HEK293 (cell line): ENCODE data around the gene MYH13.

Experiments used
- CTCF ChIA-PET: fragments of 350-600 bp; formaldehyde crosslinking; extraction: SDS; loops from one replicate; lab custom pipeline; 2021; ENCODE audit warnings: antibody characterized with exemption; lab: Yijun Ruan, JAX
- POLR2A ChIA-PET: fragments of 300-600 bp; formaldehyde crosslinking; extraction: SDS; loops from one replicate; lab custom pipeline; 2020; ENCODE audit warnings: antibody characterized with exemption, inconsistent platforms; lab: Yijun Ruan, JAX
- H3K27ac ChIP-seq: fragments of 200-500 bp; sonication (Bioruptor generic); 2 replicates; pipeline ENCODE4 v1.5.1; 2014; ENCODE audit warnings: low read depth, low read length, control low read depth, inconsistent platforms; ENCODE audit errors: extremely low read depth
- H3K36me3 ChIP-seq, 2 experiments: fragments of 200-500 bp in 1 of 2; sonication (Bioruptor generic) in 1 of 2; 1 replicate in 1 of 2; 2 replicates in 1 of 2; pipeline ENCODE4 v1.5.1; 2014 to 2017; ENCODE audit warnings: inconsistent platforms in 2 of 2, low read length in 2 of 2; ENCODE audit not compliant: control insufficient read depth in 2 of 2, insufficient read depth in 1 of 2
- H3K4me1 ChIP-seq: fragments of 200-500 bp; sonication (Bioruptor generic); 2 replicates; pipeline ENCODE4 v1.5.1; 2014; ENCODE audit warnings: mild to moderate bottlenecking, low read length, inconsistent platforms; ENCODE audit not compliant: control insufficient read depth, insufficient read depth
- H3K4me3 ChIP-seq: 2 replicates; pipeline ENCODE4 v1.5.1; 2011; ENCODE audit warnings: low read depth, mild to moderate bottlenecking, control low read depth, low read length, moderate library complexity
- H3K9me3 ChIP-seq: fragments of 200-500 bp; sonication (Bioruptor generic); 2 replicates; pipeline ENCODE4 v1.5.1; 2014; ENCODE audit warnings: low read depth, low read length, inconsistent platforms; ENCODE audit not compliant: control insufficient read depth, insufficient read depth
- GFI1B ChIP-seq: fragments of 450-650 bp; formaldehyde crosslinking; IDR thresholded peaks from 2 replicates; pipeline ENCODE4 v1.5.1; 2016; ENCODE audit warnings: missing biosample characterization, missing genetic modification characterization
- HOXD13 ChIP-seq: sonication (generic); formaldehyde crosslinking; IDR thresholded peaks from 2 replicates; pipeline ENCODE4 v1.8.0; 2022; ENCODE audit warnings: missing genetic modification reagents, borderline replicate concordance
- KLF7 ChIP-seq: fragments of 450-650 bp; formaldehyde crosslinking; IDR thresholded peaks from 2 replicates; pipeline ENCODE4 v1.5.1; 2016; ENCODE audit warnings: missing biosample characterization, missing genetic modification characterization, borderline replicate concordance
- KLF9 ChIP-seq: fragments of 450-650 bp; formaldehyde crosslinking; IDR thresholded peaks from 2 replicates; pipeline ENCODE4 v1.5.1; 2016; ENCODE audit warnings: missing biosample characterization, missing genetic modification characterization, low read depth
- OSR2 ChIP-seq: fragments of 450-650 bp; formaldehyde crosslinking; IDR thresholded peaks from 2 replicates; pipeline ENCODE4 v1.5.1; 2016; ENCODE audit warnings: missing biosample characterization, missing genetic modification characterization
- REPIN1 ChIP-seq: fragments of 450-650 bp; formaldehyde crosslinking; IDR thresholded peaks from 2 replicates; pipeline ENCODE4 v1.5.1; 2017; ENCODE audit warnings: missing biosample characterization, missing genetic modification characterization, low read depth
- SCRT2 ChIP-seq: fragments of 450-650 bp; formaldehyde crosslinking; IDR thresholded peaks from 2 replicates; pipeline ENCODE4 v1.5.1; 2016; ENCODE audit warnings: missing biosample characterization, missing genetic modification characterization
- SP3 ChIP-seq: fragments of 450-650 bp; formaldehyde crosslinking; IDR thresholded peaks from 2 replicates; pipeline ENCODE4 v1.5.1; 2016; ENCODE audit warnings: missing biosample characterization, missing genetic modification characterization
- ZBTB1 ChIP-seq: fragments of 450-650 bp; formaldehyde crosslinking; IDR thresholded peaks from 2 replicates; pipeline ENCODE4 v1.5.1; 2016; ENCODE audit warnings: missing biosample characterization, missing genetic modification characterization
- ZBTB8A ChIP-seq: fragments of 450-650 bp; formaldehyde crosslinking; IDR thresholded peaks from 2 replicates; pipeline ENCODE4 v1.5.1; 2016; ENCODE audit warnings: missing biosample characterization, missing genetic modification characterization
- ZNF132 ChIP-seq: fragments of 450-650 bp; formaldehyde crosslinking; IDR thresholded peaks from 2 replicates; pipeline ENCODE4 v1.5.1; 2017; ENCODE audit warnings: missing biosample characterization, missing genetic modification characterization, borderline replicate concordance
- ZNF211 ChIP-seq: fragments of 450-650 bp; formaldehyde crosslinking; IDR thresholded peaks from 2 replicates; pipeline ENCODE4 v1.5.1; 2016; ENCODE audit warnings: low read depth, missing biosample characterization, missing genetic modification characterization
- ZNF37A ChIP-seq: fragments of 450-650 bp; IDR thresholded peaks from 2 replicates; pipeline ENCODE4 v1.5.1; 2018; ENCODE audit warnings: missing biosample characterization, missing genetic modification characterization
- ZNF391 ChIP-seq: fragments of 450-650 bp; formaldehyde crosslinking; IDR thresholded peaks from 2 replicates; pipeline ENCODE4 v1.5.1; 2016; ENCODE audit warnings: low read depth, missing biosample characterization, missing genetic modification characterization, borderline replicate concordance
- ZNF510 ChIP-seq: fragments of 450-650 bp; formaldehyde crosslinking; IDR thresholded peaks from 2 replicates; pipeline ENCODE4 v1.5.1; 2018; ENCODE audit warnings: mild to moderate bottlenecking, missing genetic modification characterization, missing biosample characterization; ENCODE audit not compliant: insufficient replicate concordance
- ZNF600 ChIP-seq: fragments of 450-650 bp; formaldehyde crosslinking; IDR thresholded peaks from 2 replicates; pipeline ENCODE4 v1.5.1; 2016; ENCODE audit warnings: missing biosample characterization, missing genetic modification characterization
- ZNF621 ChIP-seq: fragments of 450-650 bp; formaldehyde crosslinking; IDR thresholded peaks from 2 replicates; pipeline ENCODE4 v1.5.1; 2017; ENCODE audit warnings: missing biosample characterization, missing genetic modification characterization
- ZNF654 ChIP-seq: fragments of 450-650 bp; formaldehyde crosslinking; IDR thresholded peaks from 2 replicates; pipeline ENCODE4 v1.5.1; 2016; ENCODE audit warnings: low read depth, missing biosample characterization, missing genetic modification characterization
- ZNF747 ChIP-seq: fragments of 450-650 bp; formaldehyde crosslinking; IDR thresholded peaks from 2 replicates; pipeline ENCODE4 v1.5.1; 2016; ENCODE audit warnings: missing biosample characterization, missing genetic modification characterization
- ZNF776 ChIP-seq: fragments of 450-650 bp; formaldehyde crosslinking; IDR thresholded peaks from 2 replicates; pipeline ENCODE4 v1.5.0; 2017; ENCODE audit warnings: missing biosample characterization, missing genetic modification characterization, borderline replicate concordance
- ZNF777 ChIP-seq: fragments of 450-650 bp; formaldehyde crosslinking; IDR thresholded peaks from 2 replicates; pipeline ENCODE4 v1.5.1; 2017; ENCODE audit warnings: missing biosample characterization, missing genetic modification characterization, borderline replicate concordance
- TF ChIP-seq, protein P1 (sequence below): fragments of 450-650 bp; formaldehyde crosslinking; IDR thresholded peaks from 2 replicates; pipeline ENCODE4 v1.5.1; 2017; ENCODE audit warnings: missing biosample characterization, missing genetic modification characterization
- TF ChIP-seq, protein P2 (sequence below): fragments of 450-650 bp; formaldehyde crosslinking; IDR thresholded peaks from 2 replicates; pipeline ENCODE4 v1.5.1; 2016; ENCODE audit warnings: missing biosample characterization, missing genetic modification characterization

Gene MYH13

DNA sequence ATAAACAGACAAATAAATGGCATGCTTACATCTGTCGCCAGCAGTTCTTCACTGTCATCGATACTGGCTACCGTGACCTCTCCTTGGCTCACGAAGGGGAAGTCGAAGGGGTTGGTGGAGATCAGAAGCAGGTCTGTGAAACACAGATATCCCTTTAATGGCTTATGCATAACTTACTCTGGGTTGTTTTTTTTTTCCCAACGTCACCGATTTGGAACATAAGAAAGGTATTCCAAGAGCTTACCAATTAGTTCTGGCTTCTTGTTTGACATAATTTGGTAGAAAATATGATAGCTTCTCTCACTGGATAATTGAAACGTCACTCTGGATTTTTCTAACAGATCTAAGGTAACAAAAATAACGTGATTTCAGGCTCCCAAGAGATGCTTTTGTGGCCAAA lies 18.2 kb downstream of the MYH13 start:
- Histone ChIP-seq H3K36me3 (no peaks in the 10 kb centered on the region), H3K9me3 (no peaks in the 10 kb centered on the region), H3K4me1 (no peaks in the 10 kb centered on the region), H3K4me3 (no peak overlapping the region), H3K27ac (no peak overlapping the region)
- CTCF ChIA-PET: interaction anchor here (0.6 to 2.2 kb wide), 4 partner anchors 26 to 263 kb away, joined by 3 to 9 read pairs (median 6); no protein-coding TSS in a partner anchor
- POLR2A ChIA-PET: no interaction called here
- TF ChIP-seq, protein P1, sequence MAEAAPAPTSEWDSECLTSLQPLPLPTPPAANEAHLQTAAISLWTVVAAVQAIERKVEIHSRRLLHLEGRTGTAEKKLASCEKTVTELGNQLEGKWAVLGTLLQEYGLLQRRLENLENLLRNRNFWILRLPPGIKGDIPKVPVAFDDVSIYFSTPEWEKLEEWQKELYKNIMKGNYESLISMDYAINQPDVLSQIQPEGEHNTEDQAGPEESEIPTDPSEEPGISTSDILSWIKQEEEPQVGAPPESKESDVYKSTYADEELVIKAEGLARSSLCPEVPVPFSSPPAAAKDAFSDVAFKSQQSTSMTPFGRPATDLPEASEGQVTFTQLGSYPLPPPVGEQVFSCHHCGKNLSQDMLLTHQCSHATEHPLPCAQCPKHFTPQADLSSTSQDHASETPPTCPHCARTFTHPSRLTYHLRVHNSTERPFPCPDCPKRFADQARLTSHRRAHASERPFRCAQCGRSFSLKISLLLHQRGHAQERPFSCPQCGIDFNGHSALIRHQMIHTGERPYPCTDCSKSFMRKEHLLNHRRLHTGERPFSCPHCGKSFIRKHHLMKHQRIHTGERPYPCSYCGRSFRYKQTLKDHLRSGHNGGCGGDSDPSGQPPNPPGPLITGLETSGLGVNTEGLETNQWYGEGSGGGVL (tag by site-specific recombination): no peak
- TF ChIP-seq ZNF747: no peak
- no peak for TF ChIP-seq ZNF510 (tag by site-specific recombination)
- TF ChIP-seq ZNF654 (tag by site-specific recombination): no peak
- no peak for TF ChIP-seq KLF7 (tag by site-specific recombination)
- TF ChIP-seq ZBTB8A (tag by site-specific recombination): no peak
- no peak for TF ChIP-seq KLF9
- TF ChIP-seq ZNF132 (tag by site-specific recombination): no peak
- no peak for TF ChIP-seq OSR2 (tag by site-specific recombination)
- TF ChIP-seq ZNF391 (tag by site-specific recombination): no peak
- TF ChIP-seq, protein P2, sequence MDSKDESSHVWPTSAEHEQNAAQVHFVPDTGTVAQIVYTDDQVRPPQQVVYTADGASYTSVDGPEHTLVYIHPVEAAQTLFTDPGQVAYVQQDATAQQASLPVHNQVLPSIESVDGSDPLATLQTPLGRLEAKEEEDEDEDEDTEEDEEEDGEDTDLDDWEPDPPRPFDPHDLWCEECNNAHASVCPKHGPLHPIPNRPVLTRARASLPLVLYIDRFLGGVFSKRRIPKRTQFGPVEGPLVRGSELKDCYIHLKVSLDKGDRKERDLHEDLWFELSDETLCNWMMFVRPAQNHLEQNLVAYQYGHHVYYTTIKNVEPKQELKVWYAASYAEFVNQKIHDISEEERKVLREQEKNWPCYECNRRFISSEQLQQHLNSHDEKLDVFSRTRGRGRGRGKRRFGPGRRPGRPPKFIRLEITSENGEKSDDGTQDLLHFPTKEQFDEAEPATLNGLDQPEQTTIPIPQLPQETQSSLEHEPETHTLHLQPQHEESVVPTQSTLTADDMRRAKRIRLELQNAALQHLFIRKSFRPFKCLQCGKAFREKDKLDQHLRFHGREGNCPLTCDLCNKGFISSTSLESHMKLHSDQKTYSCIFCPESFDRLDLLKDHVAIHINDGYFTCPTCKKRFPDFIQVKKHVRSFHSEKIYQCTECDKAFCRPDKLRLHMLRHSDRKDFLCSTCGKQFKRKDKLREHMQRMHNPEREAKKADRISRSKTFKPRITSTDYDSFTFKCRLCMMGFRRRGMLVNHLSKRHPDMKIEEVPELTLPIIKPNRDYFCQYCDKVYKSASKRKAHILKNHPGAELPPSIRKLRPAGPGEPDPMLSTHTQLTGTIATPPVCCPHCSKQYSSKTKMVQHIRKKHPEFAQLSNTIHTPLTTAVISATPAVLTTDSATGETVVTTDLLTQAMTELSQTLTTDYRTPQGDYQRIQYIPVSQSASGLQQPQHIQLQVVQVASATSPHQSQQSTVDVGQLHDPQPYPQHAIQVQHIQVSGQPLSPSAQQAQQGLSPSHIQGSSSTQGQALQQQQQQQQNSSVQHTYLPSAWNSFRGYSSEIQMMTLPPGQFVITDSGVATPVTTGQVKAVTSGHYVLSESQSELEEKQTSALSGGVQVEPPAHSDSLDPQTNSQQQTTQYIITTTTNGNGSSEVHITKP (tag by site-specific recombination): no peak
- no peak for TF ChIP-seq ZNF211 (tag by site-specific recombination)
- no peak for TF ChIP-seq REPIN1 (tag by site-specific recombination)
- no peak for TF ChIP-seq ZBTB1 (tag by site-specific recombination)

DNA sequence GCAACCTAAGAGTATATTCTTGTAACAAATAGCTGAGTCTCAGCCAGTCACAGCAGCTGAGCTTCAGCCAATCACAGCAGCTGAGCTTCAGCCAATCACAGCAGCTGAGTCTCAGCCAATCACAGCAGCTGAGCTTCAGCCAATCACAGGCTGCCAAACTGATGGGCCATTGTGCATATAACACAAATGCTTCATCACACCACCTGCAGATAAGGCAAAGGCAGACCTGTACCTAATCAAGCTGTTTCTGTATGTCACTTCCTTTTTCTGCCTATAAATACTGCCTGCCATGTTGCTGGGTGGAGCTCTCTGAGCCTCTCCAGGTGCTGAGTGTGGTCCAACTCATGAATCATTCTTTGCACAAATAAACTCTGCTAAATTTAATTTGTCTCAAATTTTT lies 19.9 kb downstream of the MYH13 start:
- no peaks in the 10 kb centered on the region for H3K36me3 ChIP-seq
- ChIA-PET POLR2A (interaction anchor here (0.6 kb wide), 1 partner anchor 512 kb away, joined by 3 read pairs; no protein-coding TSS in a partner anchor), CTCF (interaction anchor here (0.6 to 2.2 kb wide), 4 partner anchors 27 to 417 kb away, joined by 3 to 9 read pairs (median 4); no protein-coding TSS in a partner anchor)

DNA sequence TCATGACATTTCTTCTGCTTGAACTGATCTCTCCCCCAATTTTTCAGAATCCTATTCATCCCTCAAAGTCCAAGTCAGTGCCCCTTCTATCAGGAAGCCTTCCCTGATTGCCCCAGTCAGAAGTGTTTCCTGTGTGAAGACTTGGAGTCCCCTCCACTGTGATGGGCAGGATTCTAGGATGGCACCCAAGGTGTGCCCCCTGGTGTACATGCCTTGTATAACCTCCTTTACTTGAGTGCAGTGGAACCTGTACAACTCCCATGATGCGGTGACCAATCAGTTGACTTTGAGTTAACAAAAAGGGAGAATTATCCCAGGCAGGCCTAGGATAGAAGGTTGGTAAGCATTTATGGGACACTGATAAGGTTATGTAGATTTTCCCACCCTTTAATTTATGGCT lies 23.4 kb downstream of the MYH13 start:
- H3K9me3 ChIP-seq: no peaks in the 10 kb centered on the region
- POLR2A ChIA-PET: no interaction called here
- no peak overlapping the region for H3K27ac ChIP-seq
- CTCF ChIA-PET: interaction anchor here (0.7 to 1.4 kb wide), 6 partner anchors 12 to 269 kb away, joined by 3 to 8 read pairs (median 3); no protein-coding TSS in a partner anchor
- TF ChIP-seq ZNF776: no peak
- TF ChIP-seq ZNF621 (tag by site-specific recombination): no peak
- no peak for TF ChIP-seq SP3
- no peak for TF ChIP-seq GFI1B (tag by site-specific recombination)
- TF ChIP-seq SCRT2 (tag by site-specific recombination): no peak
- no peak for TF ChIP-seq ZNF37A (tag by site-specific recombination)
- no peak for TF ChIP-seq HOXD13
- TF ChIP-seq ZNF600 (tag by site-specific recombination): no peak
- no peak for TF ChIP-seq ZNF777
- H3K36me3 ChIP-seq: no peaks in the 10 kb centered on the region
- no peaks in the 10 kb centered on the region for H3K4me1 ChIP-seq
- no peak overlapping the region for H3K4me3 ChIP-seq

More for the DNA sequence above, 19.9 kb downstream of the MYH13 start:
- no peak for TF ChIP-seq KLF7 (tag by site-specific recombination)
- Histone ChIP-seq H3K4me3 (no peak overlapping the region), H3K4me1 (no peaks in the 10 kb centered on the region), H3K27ac (no peak overlapping the region), H3K9me3 (no peaks in the 10 kb centered on the region)
